IPS-18c (cell line): ENCODE data around the gene FOXM1.
A peak's percentile ranks its signal among the peaks of the same experiment; 100 is the strongest.
"Not testable (repeated sequence)": the region's sequence is repeated elsewhere in the genome, so short reads cannot be mapped to it uniquely, and the experiment has no call there.

Experiments used
- H3K4me3 ChIP-seq: 2 replicates; pipeline ENCODE4 v1.7.0; 2013; ENCODE audit warnings: low read depth, mild to moderate bottlenecking, low read length, moderate library complexity; ENCODE audit not compliant: insufficient read depth
- H3K9me3 ChIP-seq: one replicate; pipeline ENCODE4 v1.6.1; 2013; ENCODE audit warnings: mild to moderate bottlenecking, low read length, moderate library complexity; ENCODE audit not compliant: control insufficient read depth, insufficient read depth

The FOXM1 gene

DNA sequence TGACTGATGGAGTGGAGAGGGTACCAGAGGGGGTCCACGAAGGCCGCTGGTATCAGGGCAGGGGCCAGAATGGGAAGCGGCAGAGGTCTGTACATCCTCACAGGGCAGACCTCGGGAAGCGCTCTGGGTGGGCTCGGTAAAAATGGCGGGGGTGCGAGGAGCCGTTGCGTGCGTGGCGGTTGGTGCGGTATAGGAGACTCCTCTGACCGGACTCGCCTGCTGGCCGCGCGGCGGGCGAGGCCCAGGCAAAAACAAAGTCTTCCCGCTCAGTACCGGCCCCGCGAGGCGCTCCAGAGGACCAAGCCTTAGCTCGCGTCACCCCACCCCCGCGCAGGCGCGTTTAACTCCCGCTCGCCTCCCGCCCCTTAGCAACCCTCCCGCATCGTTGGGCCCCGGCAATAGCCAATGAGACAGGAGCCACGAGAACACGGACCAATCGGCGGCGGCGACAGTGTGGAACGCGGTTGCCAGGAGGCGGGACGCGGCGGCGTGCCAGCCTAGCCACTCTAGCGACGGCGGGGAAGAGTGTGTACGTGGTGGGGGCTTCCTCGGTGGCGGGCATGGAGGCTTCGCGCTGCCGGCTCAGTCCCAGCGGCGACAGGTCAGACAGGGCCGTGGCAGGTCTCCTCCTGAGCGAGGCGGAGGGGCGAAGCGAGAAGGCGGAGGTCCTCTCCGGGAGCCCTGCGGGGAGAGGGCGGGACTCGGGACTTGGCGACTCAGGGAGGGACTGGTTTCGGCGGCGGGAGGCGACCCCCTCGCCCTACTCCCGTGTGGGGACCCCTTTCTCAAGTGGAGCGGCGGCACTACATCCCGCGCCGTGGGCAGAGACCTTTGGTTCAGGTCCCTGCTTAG lies 13.6 kb upstream of the FOXM1 start, which contains the start of gene TULP3:
Gene TULP3, plus strand, starts transcription at position 504 of the 852 bp plus-strand sequence. Its CDS starts 57 bp downstream, at position 561.
- H3K4me3 ChIP-seq: peak within 1 kb of the TSS; percentile 73
- no peaks in the 10 kb centered on the region for H3K9me3 ChIP-seq

DNA sequence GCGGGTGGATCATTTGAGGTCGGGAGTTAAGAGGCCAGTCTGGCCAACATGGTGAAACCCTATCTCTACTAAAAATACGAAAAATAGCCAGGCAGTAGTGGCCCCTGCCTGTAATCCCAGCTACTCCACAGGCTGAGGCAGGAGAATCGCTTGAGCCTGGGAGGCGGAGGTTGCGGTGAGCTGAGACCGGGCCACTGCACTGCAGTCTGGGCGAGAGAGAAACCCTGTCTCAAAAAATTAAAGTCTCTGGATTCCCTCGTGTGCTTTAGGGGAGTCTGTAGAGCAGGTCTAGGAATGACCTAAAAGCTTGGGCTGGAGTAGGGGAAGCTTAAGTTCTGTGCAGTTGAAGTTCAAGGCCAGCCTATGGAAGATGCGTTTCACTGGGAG lies 13.0 kb upstream of the FOXM1 start:
- H3K4me3 ChIP-seq: peak overlapping the region; percentile 54; the same call in 1 of the 2 replicates
- no peaks in the 10 kb centered on the region for H3K9me3 ChIP-seq

DNA sequence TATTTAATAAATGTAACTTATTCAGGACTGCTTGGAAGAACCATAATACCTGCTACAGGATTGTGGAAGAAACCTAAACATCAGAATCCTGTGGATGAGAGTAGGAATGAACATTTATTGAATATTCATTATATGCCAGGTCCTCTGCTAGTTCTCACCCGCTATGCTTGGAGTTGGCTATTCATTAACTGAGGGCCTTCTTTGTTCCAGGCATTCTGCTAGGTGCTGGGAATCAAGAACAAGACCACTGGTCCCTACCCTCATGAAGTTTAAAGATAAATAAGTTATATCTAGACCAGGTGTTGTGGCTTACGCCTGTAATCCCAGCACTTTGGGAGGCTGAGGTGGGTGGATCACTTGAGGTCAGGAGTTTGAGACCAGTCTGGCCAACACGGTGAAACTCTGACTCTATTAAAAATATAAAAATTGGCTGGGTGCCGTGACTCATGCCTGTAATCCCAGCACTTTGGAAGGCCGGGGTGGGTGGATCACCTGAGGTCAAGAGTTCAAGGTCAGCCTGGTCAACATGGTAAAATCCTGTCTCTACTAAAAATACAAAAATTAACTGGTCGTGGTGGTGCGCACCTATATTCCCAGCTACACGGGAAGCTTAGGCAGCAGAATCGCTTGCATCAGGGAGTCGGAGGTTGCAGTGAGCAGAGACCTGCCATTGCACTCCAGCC lies 9.9 kb upstream of the FOXM1 start:
- no peaks in the 10 kb centered on the region for H3K9me3 ChIP-seq
- no peak overlapping the region for H3K4me3 ChIP-seq

DNA sequence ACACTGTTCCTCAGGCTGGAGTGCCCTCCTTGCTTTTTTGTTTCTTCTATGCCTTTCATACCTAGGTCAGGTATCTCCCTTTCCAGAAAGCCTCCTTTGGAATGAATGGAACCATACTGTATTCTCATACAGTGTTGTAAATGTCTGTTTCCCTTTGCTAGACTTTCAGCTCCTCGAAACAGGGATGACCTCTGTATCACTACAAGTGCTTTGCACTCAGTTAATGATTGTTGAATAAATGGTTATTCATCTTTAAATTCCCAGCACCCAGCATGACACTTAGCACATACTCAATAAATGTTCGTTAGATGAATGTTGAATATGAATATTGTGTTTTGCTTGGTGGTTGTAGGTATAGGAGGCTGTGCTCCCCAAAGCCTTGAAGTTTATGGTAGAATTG lies 7.8 kb upstream of the FOXM1 start:
- Histone ChIP-seq H3K9me3 (no peaks in the 10 kb centered on the region), H3K4me3 (no peak overlapping the region)

- no peak overlapping the region for H3K4me3 ChIP-seq
- H3K9me3 ChIP-seq: no peaks in the 10 kb centered on the region
Observed at GRCh38 chr12:2879853-2880252, 2.9 kb upstream of the FOXM1 start.

- Histone ChIP-seq H3K9me3 (no peaks in the 10 kb centered on the region), H3K4me3 (peak overlapping the region; percentile 93)
Observed at GRCh38 chr12:2877953-2878732, 1.2 kb upstream of the FOXM1 start.

- Histone ChIP-seq H3K9me3 (no peaks in the 10 kb centered on the region), H3K4me3 (peak overlapping the region; percentile 93)
Observed at GRCh38 chr12:2876431-2877046, 435 bp downstream of the FOXM1 start.

GRCh38 chr12:2868986-2869632 lies 7.9 kb downstream of the FOXM1 start:
- not testable (repeated sequence) for H3K9me3 ChIP-seq, H3K4me3 ChIP-seq

- Histone ChIP-seq H3K9me3 (no peaks in the 10 kb centered on the region), H3K4me3 (no peak overlapping the region)
Observed at GRCh38 chr12:2864198-2864597, 12.8 kb downstream of the FOXM1 start.

DNA sequence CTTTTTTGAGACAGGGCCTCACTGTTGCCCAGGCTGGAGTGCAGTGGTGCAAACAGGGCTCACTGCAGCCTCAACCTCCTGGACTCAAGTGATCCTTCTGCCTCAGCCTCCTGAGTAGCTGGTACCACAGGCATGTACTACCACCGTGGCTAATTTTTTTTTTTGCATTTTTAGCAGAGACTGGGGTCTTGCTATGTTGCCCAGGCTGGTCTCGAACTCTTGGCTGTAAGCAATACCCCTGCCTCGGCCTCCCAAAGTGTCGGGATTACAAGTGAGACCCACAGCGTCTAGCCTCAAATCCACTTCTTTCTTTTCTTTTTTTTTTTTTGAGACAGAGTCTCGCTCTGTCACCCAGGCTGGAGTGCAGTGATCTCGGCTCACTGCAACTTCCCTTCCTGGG lies 13.6 kb downstream of the FOXM1 start:
- not testable (repeated sequence) for H3K4me3 ChIP-seq

DNA sequence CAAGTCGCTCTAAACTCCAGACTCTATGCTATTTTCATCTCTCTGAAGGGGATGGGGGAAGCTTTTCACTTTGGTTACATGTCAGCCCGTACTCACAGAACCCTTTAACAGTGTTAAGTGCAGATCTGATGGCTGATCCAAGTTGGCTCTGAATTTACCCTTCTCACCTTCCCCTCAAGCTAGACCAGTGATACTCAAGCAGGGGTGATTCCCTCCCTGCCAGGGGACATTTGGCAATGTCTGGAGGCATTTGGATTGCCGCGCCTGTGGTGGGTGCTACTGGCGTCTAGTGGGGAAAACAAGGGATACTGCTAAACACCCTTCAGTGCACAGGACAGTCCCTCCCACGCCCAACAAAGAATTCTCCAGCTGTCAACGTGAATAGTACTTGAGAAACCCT lies 14.1 kb downstream of the FOXM1 start:
- no peaks in the 10 kb centered on the region for H3K9me3 ChIP-seq
- no peak overlapping the region for H3K4me3 ChIP-seq

More for the DNA sequence above, 13.6 kb downstream of the FOXM1 start:
- H3K9me3 ChIP-seq: not testable (repeated sequence)

- Histone ChIP-seq H3K4me3 (no peak overlapping the region), H3K9me3 (no peaks in the 10 kb centered on the region)
Observed at GRCh38 chr12:2860170-2860569, 16.8 kb downstream of the FOXM1 start.

DNA sequence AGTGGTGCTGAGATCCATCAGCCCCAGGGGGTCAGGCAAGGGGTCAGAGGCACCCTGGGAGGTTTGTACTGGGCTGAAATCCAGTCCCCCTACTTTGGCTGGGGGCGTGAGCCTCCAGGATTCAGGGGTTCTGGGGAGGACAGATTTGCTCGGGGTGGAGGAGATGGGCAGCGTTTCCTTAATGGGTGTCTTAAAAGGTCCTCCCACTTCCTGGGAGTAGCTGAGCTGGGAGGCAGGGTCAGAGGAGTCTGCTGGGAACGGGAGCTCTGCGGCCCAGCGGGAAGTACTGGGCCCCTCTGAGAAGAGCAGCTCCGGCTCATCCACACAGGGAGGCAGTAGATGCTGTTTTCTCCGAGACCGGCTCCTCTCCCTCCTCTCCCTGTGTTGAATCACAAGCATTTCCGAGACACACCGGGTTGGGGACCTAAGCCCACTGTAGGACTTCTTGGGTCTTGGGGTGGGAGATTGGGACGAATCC lies 18.0 kb downstream of the FOXM1 start:
- Histone ChIP-seq H3K9me3 (no peaks in the 10 kb centered on the region), H3K4me3 (no peak overlapping the region)

- no peak overlapping the region for H3K4me3 ChIP-seq
- H3K9me3 ChIP-seq: no peaks in the 10 kb centered on the region
Observed at GRCh38 chr12:2858334-2858733, 18.6 kb downstream of the FOXM1 start.

DNA sequence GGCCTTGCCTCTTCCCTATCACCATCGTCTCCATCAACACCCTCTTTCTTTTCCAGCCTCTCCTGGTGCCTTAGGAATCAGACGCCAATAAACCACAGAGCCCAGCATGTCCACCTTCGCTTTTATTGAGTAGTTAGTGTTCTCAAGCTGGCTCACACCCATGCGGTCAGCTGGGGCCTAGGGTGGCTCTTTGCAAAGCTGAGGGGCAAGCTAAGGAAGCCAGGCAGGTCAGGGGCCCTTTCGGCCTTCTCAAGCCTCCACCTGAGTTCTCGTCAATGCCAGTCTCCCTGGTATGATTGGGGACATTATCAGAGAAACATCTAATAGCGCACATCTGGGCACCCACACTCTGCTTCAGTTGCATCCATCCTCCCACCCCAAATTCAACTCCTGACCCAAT lies 19.4 kb downstream of the FOXM1 start:
- no peak overlapping the region for H3K4me3 ChIP-seq
- H3K9me3 ChIP-seq: no peaks in the 10 kb centered on the region

- H3K9me3 ChIP-seq: no peaks in the 10 kb centered on the region
- H3K4me3 ChIP-seq: no peak within 1 kb of the TSS
Observed at GRCh38 chr12:2857021-2857431, 19.9 kb downstream of the FOXM1 start, which contains the start of gene TEX52. TEX52 (minus strand) TSS chr12:2857039; CDS start chr12:2857026, 13 bp downstream.

GRCh38 chr12:2856051-2856450 lies 20.9 kb downstream of the FOXM1 start:
- H3K4me3 ChIP-seq: no peak overlapping the region
- no peaks in the 10 kb centered on the region for H3K9me3 ChIP-seq
